GM06990 (cell line): ENCODE results near the gene NCOA5.

Experiments
- DNase-seq: peaks from one replicate; pipeline ENCODE4 v3.0.0-alpha.2; 2011; ENCODE audit not compliant: insufficient read length; ENCODE audit errors: extremely low read depth
- H3K27me3 ChIP-seq: replicated peaks from 2 replicates; pipeline ENCODE4 v1.6.0; 2011; ENCODE audit warnings: low read length; ENCODE audit not compliant: control insufficient read depth, insufficient read depth
- H3K36me3 ChIP-seq: 2 replicates; pipeline ENCODE4 v1.5.1; 2011; ENCODE audit warnings: low read length; ENCODE audit not compliant: control insufficient read depth, insufficient read depth
- H3K4me3 ChIP-seq: replicated peaks from 2 replicates; pipeline ENCODE4 v1.5.1; 2011; ENCODE audit warnings: low read depth, mild to moderate bottlenecking, control low read depth, low read length
- TF ChIP-seq, protein P1 (sequence below): IDR thresholded peaks from 2 replicates; pipeline ENCODE4 v1.5.1; 2011; ENCODE audit warnings: low read length, control low read depth, mild to moderate bottlenecking, inconsistent platforms; ENCODE audit not compliant: insufficient read depth, poor library complexity, severe bottlenecking

NCOA5 gene

DNA sequence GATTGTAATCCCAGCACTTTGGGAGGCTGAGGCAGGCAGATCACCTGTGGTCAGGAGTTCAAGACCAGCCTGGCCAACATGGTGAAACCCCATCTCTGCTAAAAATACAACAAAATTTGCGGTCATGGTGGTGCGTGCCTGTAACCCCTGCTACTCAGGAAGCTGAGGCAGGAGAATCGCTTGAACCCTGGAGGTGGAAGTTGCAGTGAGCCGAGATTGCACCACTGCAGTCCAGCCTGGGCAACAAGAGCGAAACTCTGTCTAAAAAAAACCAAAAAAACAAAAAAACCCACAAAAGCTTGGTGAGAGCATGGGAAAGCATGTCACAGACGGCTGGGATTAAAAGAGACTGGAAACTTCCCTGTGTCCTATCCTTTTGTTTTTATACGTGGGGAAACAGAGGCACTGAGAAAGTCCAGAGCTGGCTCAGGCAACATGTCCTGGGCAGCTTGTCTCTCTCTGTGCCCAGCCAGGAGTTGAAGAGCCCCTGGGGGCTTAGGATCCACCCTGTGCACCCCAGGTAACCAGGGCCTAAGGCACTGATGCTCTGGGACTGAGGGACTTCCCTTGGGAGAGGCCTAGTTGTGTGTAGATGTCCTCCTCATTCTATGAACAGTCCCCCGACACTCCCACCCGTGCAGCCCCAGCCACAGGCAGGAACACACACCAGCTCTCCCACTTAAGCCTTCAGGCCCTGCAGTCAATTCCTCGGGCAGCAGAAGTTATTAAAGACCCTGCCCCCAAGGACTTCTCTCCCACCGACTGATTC is 44.3 kb upstream of the NCOA5 start:
- H3K27me3 ChIP-seq: no peaks in the 10 kb centered on the region; the same call in none of the 2 replicates
- H3K36me3 ChIP-seq: peaks cover 1% of the 10 kb centered on the region; the same call in 1 of the 2 replicates

DNA sequence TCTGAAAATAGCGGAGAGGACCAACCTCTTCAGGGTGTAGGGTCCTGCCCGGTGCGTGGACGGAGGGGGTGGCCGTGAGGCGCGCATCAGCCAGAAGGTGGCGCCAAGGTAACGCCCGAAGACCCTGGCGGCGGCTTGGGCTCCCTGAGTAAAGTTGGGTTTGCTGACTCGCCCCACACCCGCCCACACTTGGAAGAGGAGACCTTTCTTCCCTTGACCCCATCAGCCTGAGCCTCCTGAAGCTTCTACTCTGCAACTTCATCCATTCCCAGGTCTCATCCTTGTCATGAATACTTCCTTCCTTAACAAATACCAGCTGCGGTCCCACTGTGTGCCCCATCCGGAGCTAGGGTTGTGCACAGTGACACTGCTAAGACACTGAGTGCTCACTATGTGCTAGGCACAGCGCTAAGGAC is 43.0 kb upstream of the NCOA5 start:
- peak; percentile 77 for DNase-seq
- Histone ChIP-seq H3K36me3 (peaks cover 10% of the 10 kb centered on the region), H3K27me3 (no peaks in the 10 kb centered on the region; the same call in 1 of the 2 replicates), H3K4me3 (no peak overlapping the region)
- TF ChIP-seq, protein P1, sequence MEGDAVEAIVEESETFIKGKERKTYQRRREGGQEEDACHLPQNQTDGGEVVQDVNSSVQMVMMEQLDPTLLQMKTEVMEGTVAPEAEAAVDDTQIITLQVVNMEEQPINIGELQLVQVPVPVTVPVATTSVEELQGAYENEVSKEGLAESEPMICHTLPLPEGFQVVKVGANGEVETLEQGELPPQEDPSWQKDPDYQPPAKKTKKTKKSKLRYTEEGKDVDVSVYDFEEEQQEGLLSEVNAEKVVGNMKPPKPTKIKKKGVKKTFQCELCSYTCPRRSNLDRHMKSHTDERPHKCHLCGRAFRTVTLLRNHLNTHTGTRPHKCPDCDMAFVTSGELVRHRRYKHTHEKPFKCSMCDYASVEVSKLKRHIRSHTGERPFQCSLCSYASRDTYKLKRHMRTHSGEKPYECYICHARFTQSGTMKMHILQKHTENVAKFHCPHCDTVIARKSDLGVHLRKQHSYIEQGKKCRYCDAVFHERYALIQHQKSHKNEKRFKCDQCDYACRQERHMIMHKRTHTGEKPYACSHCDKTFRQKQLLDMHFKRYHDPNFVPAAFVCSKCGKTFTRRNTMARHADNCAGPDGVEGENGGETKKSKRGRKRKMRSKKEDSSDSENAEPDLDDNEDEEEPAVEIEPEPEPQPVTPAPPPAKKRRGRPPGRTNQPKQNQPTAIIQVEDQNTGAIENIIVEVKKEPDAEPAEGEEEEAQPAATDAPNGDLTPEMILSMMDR: peak; percentile 93

More for the DNA sequence above, 44.3 kb upstream of the NCOA5 start:
- no peak overlapping the region for H3K4me3 ChIP-seq
- TF ChIP-seq, protein P1: no peak
- no peak for DNase-seq

DNA sequence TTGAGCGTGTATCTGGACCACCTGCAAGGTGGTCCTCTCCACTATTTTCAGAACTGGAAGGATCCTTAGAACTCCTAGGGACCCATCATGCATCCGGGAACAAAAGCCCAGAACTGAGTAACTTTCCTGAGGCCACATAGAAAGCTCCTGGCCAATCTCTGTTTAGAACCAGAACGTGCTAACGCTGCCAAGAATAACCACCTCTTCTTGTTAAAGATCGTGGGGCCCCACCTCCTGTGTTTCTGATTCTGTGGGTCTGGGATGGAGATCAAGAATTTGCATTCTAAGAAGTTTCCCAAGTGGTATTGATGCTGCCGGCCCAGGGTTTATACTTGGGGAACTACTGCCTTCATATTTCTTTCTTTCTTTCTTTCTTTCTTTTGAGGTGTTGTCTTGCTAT is 41.6 kb upstream of the NCOA5 start:
- TF ChIP-seq, protein P1: no peak
- Histone ChIP-seq H3K4me3 (no peak overlapping the region), H3K36me3 (peaks cover 16% of the 10 kb centered on the region), H3K27me3 (no peaks in the 10 kb centered on the region; the same call in 1 of the 2 replicates)
- no peak for DNase-seq

DNA sequence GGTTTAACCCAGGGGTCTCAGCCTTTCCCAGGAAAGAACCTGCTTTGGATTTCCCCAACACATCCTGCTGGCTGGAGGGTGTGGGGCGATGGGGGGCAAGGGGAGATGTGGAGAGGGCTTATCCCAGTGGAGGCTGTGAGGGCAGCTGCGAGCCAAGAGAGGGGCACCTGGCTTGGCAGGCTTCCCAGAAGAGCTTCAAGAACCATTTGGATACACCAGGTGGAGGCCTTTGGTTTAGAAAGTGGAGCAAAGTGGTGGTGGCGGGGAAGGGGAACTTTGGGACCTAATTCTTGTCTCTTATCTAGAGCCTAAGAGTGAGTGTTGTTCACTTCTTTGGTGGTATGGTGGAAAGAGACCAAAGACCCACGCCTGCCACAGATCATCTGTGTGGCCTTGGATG is 40.8 kb upstream of the NCOA5 start:
- Histone ChIP-seq H3K27me3 (no peaks in the 10 kb centered on the region; the same call in 1 of the 2 replicates), H3K4me3 (no peak overlapping the region), H3K36me3 (peaks cover 23% of the 10 kb centered on the region)
- no peak for DNase-seq
- TF ChIP-seq, protein P1: no peak

DNA sequence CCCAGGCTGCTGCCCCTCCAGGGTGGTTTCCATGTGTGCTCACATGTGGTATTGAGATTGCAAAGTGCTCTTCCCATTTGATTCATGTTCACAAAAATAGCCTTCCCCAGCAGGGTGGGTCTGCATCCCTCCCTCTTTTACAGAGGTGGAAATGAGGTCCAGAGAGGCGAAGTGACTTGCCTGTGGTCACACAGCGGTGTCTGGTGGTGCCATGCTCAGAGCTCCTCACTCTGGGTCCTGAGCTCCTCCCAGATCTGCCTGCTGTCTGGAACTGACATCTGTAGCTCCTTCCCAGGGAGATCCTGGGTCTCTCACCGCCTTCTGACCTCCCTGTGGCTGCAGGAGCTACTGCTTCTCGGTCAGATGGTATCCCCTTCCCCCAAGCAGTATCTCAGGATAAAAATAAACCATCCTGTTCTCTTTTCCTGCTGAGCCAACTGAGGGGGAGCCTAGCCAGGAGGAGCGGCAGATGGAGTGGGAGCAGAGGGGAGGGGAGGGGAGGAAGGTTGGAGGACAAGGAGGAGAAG is 40.3 kb upstream of the NCOA5 start:
- TF ChIP-seq, protein P1: no peak
- Histone ChIP-seq H3K4me3 (no peak overlapping the region), H3K27me3 (no peaks in the 10 kb centered on the region; the same call in 1 of the 2 replicates), H3K36me3 (peaks cover 24% of the 10 kb centered on the region)
- peak; percentile 40 for DNase-seq
